ENCODE data around the gene MAP3K14.

MAP3K14 gene

GRCh38 chr17:45223539-45224528 lies 93.0 kb downstream of the MAP3K14 start:
- peak in 1 of 2 experiments; percentile 66 for DNase-seq (ENCODE audit: low read depth in 2 of 2)

GRCh38 chr17:45222996-45223538 lies 93.8 kb downstream of the MAP3K14 start:
- DNase-seq (ENCODE audit: low read depth in 2 of 2), result no peak

- DNase-seq (ENCODE audit: low read depth in 2 of 2), result peak in 1 of 2 experiments; percentile 67
These were observed 94.4 kb downstream of the MAP3K14 start for GRCh38 chr17:45222289-45222995.

- DNase-seq (ENCODE audit: low read depth in 2 of 2), result no peak
These were observed 94.9 kb downstream of the MAP3K14 start for GRCh38 chr17:45222014-45222288.

- peak in 1 of 2 experiments; percentile 46 for DNase-seq (ENCODE audit: low read depth in 2 of 2)
These were observed 95.5 kb downstream of the MAP3K14 start, which contains the start of gene FMNL1 for GRCh38 chr17:45221081-45222013. Gene FMNL1, plus strand, starts transcription at chr17:45221885. Its CDS starts 240 bp downstream, at chr17:45222125.

GRCh38 chr17:45220079-45220478 lies 96.7 kb downstream of the MAP3K14 start:
- no peak for DNase-seq (ENCODE audit: low read depth in 2 of 2)

- peak; percentile 76 to 93 for DNase-seq (ENCODE audit: low read depth in 2 of 2)
These were observed 97.7 kb downstream of the MAP3K14 start for GRCh38 chr17:45218895-45219661.
